Adrenal gland (tissue), 5 donors: ENCODE measurements around the gene KIAA0513.

Experiments used
- CTCF ChIP-seq, 6 experiments: fragments of 450-650 bp in 4 of 6; fragments of 200-600 bp in 2 of 6; sonication (generic) in 1 of 6; IDR thresholded peaks; 1 replicate in 5 of 6; 2 replicates in 1 of 6; pipeline versions ENCODE4 v1.5.1 to v1.8.0; 2016 to 2021; ENCODE audit warnings: antibody characterized with exemption in 6 of 6, mild to moderate bottlenecking in 2 of 6, moderate library complexity in 1 of 6
- POLR2A ChIP-seq, 2 donors: fragments of 450-650 bp; IDR thresholded peaks; one replicate each; pipeline ENCODE4 v1.6.1; 2017; ENCODE audit warnings: antibody characterized with exemption in 2 of 2, mild to moderate bottlenecking in 2 of 2, moderate library complexity in 1 of 2
- donor health status: DM: no; HTN: no; CAD: no.

- TF ChIP-seq CTCF (IDR thresholded peaks at IDR 0.05) = no peak
- TF ChIP-seq POLR2A (IDR thresholded peaks at IDR 0.05) = no peak
Measured at GRCh38 chr16:85101956-85102630, 74.5 kb downstream of the KIAA0513 start.
